GM12872 (cell line): ENCODE data around the gene FANCE.

ENCODE experiments used
- TF ChIP-seq, protein P1 (sequence below): IDR thresholded peaks from 3 replicates; pipeline ENCODE4 v1.5.1; 2011; ENCODE audit warnings: low read depth, mild to moderate bottlenecking, low read length, moderate library complexity; ENCODE audit not compliant: insufficient read depth

FANCE gene

DNA sequence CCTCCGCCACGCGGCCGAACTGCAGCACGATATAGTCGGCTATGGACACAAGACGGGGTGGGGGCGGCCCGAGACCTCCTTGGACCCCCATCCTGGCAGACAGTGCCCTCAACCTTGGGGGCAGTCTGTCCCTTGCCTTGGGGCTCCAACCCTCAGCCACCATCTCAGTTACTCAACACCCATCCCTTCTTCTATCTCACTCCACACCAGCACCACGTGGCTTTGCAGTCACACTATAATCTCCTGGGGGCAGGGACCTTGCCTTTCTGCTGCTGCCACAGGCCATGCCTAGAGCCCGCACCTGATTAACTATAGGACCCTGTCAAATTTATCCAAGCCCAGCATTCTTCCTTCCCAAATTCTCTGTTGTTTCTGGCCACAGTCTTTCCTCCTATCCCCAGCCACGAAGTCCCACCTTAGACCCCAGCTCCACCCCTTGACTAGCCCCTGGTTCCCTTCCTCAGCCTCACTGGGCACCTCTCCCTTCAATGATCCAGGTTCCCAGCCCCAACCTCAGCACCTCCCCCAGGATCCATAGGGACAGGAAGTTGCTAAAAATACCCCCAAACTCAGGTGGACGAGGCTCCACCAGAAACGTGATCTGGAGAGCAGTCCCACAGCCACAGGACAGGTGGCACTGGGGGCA, 46.4 kb downstream of the FANCE start:
- TF ChIP-seq, protein P1, sequence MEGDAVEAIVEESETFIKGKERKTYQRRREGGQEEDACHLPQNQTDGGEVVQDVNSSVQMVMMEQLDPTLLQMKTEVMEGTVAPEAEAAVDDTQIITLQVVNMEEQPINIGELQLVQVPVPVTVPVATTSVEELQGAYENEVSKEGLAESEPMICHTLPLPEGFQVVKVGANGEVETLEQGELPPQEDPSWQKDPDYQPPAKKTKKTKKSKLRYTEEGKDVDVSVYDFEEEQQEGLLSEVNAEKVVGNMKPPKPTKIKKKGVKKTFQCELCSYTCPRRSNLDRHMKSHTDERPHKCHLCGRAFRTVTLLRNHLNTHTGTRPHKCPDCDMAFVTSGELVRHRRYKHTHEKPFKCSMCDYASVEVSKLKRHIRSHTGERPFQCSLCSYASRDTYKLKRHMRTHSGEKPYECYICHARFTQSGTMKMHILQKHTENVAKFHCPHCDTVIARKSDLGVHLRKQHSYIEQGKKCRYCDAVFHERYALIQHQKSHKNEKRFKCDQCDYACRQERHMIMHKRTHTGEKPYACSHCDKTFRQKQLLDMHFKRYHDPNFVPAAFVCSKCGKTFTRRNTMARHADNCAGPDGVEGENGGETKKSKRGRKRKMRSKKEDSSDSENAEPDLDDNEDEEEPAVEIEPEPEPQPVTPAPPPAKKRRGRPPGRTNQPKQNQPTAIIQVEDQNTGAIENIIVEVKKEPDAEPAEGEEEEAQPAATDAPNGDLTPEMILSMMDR: no peak

DNA sequence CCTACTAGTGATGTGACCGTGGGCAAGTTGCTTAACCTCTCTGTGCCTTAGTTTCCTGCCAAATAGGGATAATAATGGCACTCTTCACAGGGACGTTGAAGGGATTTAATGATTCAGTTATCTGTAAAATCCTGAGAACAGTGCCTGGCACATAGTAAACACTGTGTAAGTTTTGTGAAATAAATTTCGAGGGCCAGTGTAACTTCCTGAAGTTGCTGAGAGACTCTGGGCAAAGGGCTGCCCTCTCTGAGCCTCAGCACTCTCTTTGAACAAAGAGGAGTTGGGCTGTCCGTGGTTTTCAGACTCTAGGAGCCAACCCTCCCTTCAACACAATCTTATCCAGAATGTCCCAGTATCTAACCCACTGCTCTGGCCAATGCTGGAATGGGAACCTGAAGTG, 47.2 kb downstream of the FANCE start:
- TF ChIP-seq, protein P1: no peak

DNA sequence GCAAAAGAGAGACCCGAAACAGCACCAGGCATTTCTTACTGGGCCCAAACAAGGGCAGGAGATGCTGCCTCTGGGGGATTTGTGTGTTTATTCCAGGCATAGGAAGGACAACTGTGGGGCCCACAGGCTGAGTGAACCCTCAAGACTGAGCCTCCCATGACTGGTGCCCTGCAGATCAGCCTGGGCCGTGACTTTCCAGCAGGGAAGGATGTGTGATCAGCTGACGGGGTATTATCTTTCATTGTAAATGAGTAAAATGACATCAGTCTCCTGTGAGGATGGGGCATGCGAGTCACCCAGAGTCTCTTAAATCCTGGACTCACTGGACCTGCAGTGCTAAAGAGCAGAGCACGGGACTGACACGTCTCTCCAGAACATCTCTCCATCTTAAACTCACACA, 48.6 kb downstream of the FANCE start:
- TF ChIP-seq, protein P1: no peak

DNA sequence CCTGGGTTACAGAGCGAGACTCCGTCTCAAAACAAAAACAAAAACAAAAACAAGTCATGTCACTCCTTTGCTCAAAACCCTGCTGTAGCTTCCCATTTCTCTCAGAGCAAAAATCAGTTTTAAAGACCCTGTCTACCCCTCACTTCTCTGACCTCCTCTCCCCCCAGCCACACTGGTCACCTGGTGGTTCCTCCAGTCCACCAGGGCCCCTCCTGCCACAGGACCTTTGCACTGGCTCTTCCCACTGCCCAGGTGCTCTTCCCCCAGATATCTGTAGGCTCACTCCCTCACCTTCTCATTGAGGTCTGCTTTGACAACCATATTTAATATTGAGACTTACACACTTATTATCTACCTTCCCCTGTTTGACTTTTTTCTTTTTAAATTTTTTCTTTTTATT, 49.6 kb downstream of the FANCE start:
- TF ChIP-seq, protein P1: no peak

DNA sequence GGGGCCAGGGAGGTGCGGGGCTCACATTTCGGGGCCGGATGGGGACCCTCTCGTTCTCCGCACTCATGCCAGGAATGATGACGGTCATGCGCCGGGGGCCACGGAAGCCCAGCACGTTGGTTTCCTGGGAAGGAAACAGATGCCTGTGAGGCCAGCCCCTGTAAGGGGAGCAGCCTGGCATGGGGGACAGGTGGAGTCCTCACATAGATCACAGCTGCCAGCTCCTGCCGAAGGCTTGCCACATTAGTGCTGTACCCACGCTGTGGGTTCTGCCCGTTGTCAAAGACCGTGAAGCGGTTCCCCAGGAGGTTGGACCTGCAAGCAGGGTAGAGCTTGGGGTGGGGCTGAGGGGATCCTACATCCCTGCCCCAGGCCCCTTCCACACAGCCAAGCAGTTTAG, 51.4 kb downstream of the FANCE start:
- TF ChIP-seq, protein P1: no peak

DNA sequence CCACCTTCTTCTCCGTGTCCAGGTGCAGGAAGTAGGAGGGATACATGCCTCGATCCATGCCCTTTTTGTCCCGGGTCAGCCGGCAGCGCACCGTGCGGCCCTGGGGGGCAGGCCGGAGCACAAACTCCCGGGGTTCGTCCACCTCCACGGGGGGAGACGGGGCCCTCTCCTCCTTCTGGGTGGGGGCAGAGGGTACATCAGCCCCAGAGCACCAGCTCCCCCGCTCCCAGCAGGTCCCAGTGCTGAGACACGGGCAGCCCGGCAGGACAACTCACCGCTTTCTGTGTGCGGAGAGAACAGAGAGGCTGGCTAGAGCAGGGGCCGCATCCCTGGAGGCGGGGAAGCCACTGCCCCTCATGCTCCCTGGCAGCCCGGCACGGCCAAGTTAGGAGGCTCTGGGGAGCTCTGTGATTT, 53.9 kb downstream of the FANCE start:
- TF ChIP-seq, protein P1: no peak

DNA sequence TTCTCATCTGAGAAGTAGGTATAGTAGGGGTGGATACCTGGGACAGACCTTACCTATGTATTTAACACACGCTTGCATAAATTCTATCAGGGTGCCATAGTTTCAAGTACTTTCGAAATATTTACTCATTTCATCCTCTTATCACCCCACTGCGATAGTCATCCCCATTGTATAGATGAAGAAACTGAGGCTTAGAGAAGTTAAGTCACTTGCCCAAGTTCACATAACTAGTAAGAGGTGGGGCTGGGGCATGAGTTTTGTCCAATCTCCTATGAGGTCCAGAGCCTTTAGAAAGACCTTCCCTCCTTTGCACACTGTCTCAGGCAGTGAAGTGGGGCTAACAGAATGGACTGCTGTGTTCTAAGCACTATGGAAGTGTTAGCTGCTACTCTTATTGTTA, 54.4 kb downstream of the FANCE start:
- TF ChIP-seq, protein P1: no peak
